VCaP (cell line): ENCODE results near the gene TRAPPC10.
A peak's percentile ranks its signal among the peaks of the same experiment; 100 is the strongest.

Experiments used
- H3K27ac ChIP-seq: fragments of 450-650 bp; 2 replicates; pipeline ENCODE4 v1.5.1; 2017
- CTCF ChIP-seq: fragments of 450-650 bp; conservative IDR thresholded peaks from 2 replicates; pipeline ENCODE4 v1.5.1; 2017; ENCODE audit warnings: mild to moderate bottlenecking, moderate library complexity

TRAPPC10 gene

GRCh38 chr21:43984905-43985689, 27.0 kb upstream of the TRAPPC10 start:
- TF ChIP-seq CTCF: no peak

GRCh38 chr21:43985690-43986251, 26.3 kb upstream of the TRAPPC10 start:
- H3K27ac ChIP-seq: peak overlapping the region; percentile 2; the same call in 1 of the 2 replicates
- TF ChIP-seq CTCF: no peak

More at GRCh38 chr21:43984905-43985689, 27.0 kb upstream of the TRAPPC10 start:
- H3K27ac ChIP-seq: peak overlapping the region; percentile 2; the same call in 1 of the 2 replicates

GRCh38 chr21:43986544-43987451, 25.3 kb upstream of the TRAPPC10 start:
- no peak for TF ChIP-seq CTCF
- peak overlapping the region; percentile 9; the same call in 1 of the 2 replicates for H3K27ac ChIP-seq

DNA sequence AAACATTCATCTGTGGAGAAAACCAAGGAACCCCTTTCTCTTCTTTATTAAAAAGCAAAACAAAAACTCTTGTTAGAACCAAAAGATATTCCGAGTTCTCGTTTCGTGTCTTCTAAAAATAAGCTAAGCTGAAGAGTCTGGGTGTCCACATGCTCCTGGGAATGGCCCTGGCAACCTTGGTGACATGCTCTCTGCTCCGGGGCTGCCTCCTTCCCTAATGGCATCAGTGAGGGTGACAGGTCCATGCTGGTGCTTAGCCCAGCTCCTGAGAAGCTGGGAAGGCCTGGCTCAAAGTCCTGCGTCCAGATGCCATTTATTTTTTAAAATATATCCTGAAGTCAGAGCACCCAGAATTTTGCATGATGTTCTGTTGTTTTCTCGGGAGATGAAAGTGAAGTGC, 24.6 kb upstream of the TRAPPC10 start:
- peak overlapping the region; percentile 9; the same call in 1 of the 2 replicates for H3K27ac ChIP-seq
- TF ChIP-seq CTCF: no peak

GRCh38 chr21:43988016-43988415, 24.1 kb upstream of the TRAPPC10 start:
- H3K27ac ChIP-seq: no peak overlapping the region
- TF ChIP-seq CTCF: no peak

GRCh38 chr21:43988506-43989230, 23.4 kb upstream of the TRAPPC10 start:
- TF ChIP-seq CTCF: no peak

More at GRCh38 chr21:43988506-43989230, 23.4 kb upstream of the TRAPPC10 start:
- H3K27ac ChIP-seq: no peak overlapping the region
